Epithelial cell of prostate (primary cell): ENCODE data around the gene CBX1.
"Not testable (repeated sequence)": the region's sequence is repeated elsewhere in the genome, so short reads cannot be mapped to it uniquely, and the experiment has no call there.

ENCODE experiments used
- DNase-seq: peaks from one replicate; pipeline ENCODE4 v3.0.0-alpha.2; 2011; ENCODE audit warnings: low read depth, low spot score
- H3K27ac ChIP-seq: fragments of 450-650 bp; 2 replicates; pipeline ENCODE4 v1.5.1; 2017; ENCODE audit warnings: mild to moderate bottlenecking

CBX1 gene

GRCh38 chr17:48054238-48055185, 46.8 kb downstream of the CBX1 start:
- DNase-seq = peak; percentile 79
- peak overlapping the region; percentile 96 for H3K27ac ChIP-seq

GRCh38 chr17:48053758-48054237, 47.5 kb downstream of the CBX1 start:
- peak overlapping the region; percentile 96 for H3K27ac ChIP-seq
- DNase-seq = no peak

GRCh38 chr17:48052956-48053757, 48.1 kb downstream of the CBX1 start:
- peak overlapping the region; percentile 96 for H3K27ac ChIP-seq
- no peak for DNase-seq

GRCh38 chr17:48051706-48052486, 49.4 kb downstream of the CBX1 start:
- peak overlapping the region; percentile 96 for H3K27ac ChIP-seq
- DNase-seq = peak; percentile 16

- no peak for DNase-seq
- peak overlapping the region; percentile 96 for H3K27ac ChIP-seq
Measured at GRCh38 chr17:48051283-48051682, 50.0 kb downstream of the CBX1 start.

GRCh38 chr17:48048384-48049126, 52.7 kb downstream of the CBX1 start:
- no peak for DNase-seq
- H3K27ac ChIP-seq = peak overlapping the region; percentile 96

- peak within 1 kb of the TSS; percentile 96 for H3K27ac ChIP-seq
- peak; percentile 99 for DNase-seq
Measured at GRCh38 chr17:48047741-48048383, 53.4 kb downstream of the CBX1 start, which contains the start of gene NFE2L1. NFE2L1 (plus strand) TSS chr17:48048359; CDS start chr17:48051119, 2,760 bp downstream.

GRCh38 chr17:48047113-48047740, 54.1 kb downstream of the CBX1 start:
- H3K27ac ChIP-seq = peak overlapping the region; percentile 96
- DNase-seq = no peak

GRCh38 chr17:48046296-48046695, 55.0 kb downstream of the CBX1 start:
- peak overlapping the region; percentile 96 for H3K27ac ChIP-seq

GRCh38 chr17:48045316-48046001, 55.8 kb downstream of the CBX1 start:
- peak overlapping the region; percentile 96 for H3K27ac ChIP-seq
- peak; percentile 86 for DNase-seq

More at GRCh38 chr17:48046296-48046695, 55.0 kb downstream of the CBX1 start:
- no peak for DNase-seq

GRCh38 chr17:48044851-48045250, 56.4 kb downstream of the CBX1 start:
- peak overlapping the region; percentile 96 for H3K27ac ChIP-seq
- DNase-seq = no peak

GRCh38 chr17:48043176-48043575, 58.1 kb downstream of the CBX1 start:
- DNase-seq = no peak
- peak overlapping the region; percentile 96 for H3K27ac ChIP-seq

GRCh38 chr17:48038687-48039086, 62.6 kb downstream of the CBX1 start:
- no peak for DNase-seq
- no peak overlapping the region for H3K27ac ChIP-seq

- DNase-seq = no peak
- no peak overlapping the region for H3K27ac ChIP-seq
Measured at GRCh38 chr17:48037838-48038323, 63.4 kb downstream of the CBX1 start.

GRCh38 chr17:48037036-48037837, 64.0 kb downstream of the CBX1 start, which contains the start of gene COPZ2:
COPZ2 (minus strand) TSS chr17:48037797; CDS start chr17:48037777, 20 bp downstream.
- no peak within 1 kb of the TSS for H3K27ac ChIP-seq
- no peak for DNase-seq

- DNase-seq = no peak
- H3K27ac ChIP-seq = no peak overlapping the region
Measured at GRCh38 chr17:48036693-48037035, 64.6 kb downstream of the CBX1 start.

- not testable (repeated sequence) for DNase-seq, H3K27ac ChIP-seq
Measured at GRCh38 chr17:48034734-48035133, 66.5 kb downstream of the CBX1 start.
